NCI-H1436 (cell line): ENCODE results near the gene DNMT3A.

Experiments
- DNase-seq: peaks from one replicate; lab custom pipeline; 2025; lab: John Stamatoyannopoulos, UW

The DNMT3A gene

GRCh38 chr2:25343187-25343825 is 1.6 kb upstream of the DNMT3A start:
- DNase-seq, result no peak

GRCh38 chr2:25342372-25343186 is 854 bp upstream of the DNMT3A start:
- DNase-seq, result peak; percentile 62

- peak; percentile 37 for DNase-seq
Measured at GRCh38 chr2:25341011-25341727, 556 bp downstream of the DNMT3A start.

- DNase-seq, result peak; percentile 34
Measured at GRCh38 chr2:25340181-25340921, 1.4 kb downstream of the DNMT3A start.

GRCh38 chr2:25339791-25340180 is 1.9 kb downstream of the DNMT3A start:
- DNase-seq, result peak; percentile 49

GRCh38 chr2:25339211-25339674 is 2.5 kb downstream of the DNMT3A start:
- no peak for DNase-seq

- DNase-seq, result no peak
Measured at GRCh38 chr2:25338401-25338800, 3.3 kb downstream of the DNMT3A start.

- no peak for DNase-seq
Measured at GRCh38 chr2:25337891-25338290, 3.8 kb downstream of the DNMT3A start.

GRCh38 chr2:25337276-25337675 is 4.4 kb downstream of the DNMT3A start:
- no peak for DNase-seq

- DNase-seq, result no peak
Measured at GRCh38 chr2:25336383-25336841, 5.3 kb downstream of the DNMT3A start.

GRCh38 chr2:25335971-25336370 is 5.8 kb downstream of the DNMT3A start:
- DNase-seq, result no peak

GRCh38 chr2:25335204-25335603 is 6.5 kb downstream of the DNMT3A start:
- DNase-seq, result no peak

GRCh38 chr2:25334482-25334881 is 7.2 kb downstream of the DNMT3A start:
- no peak for DNase-seq

- peak; percentile 38 for DNase-seq
Measured at GRCh38 chr2:25333981-25334380, 7.7 kb downstream of the DNMT3A start.

- no peak for DNase-seq
Measured at GRCh38 chr2:25332571-25332970, 9.2 kb downstream of the DNMT3A start.

- no peak for DNase-seq
Measured at GRCh38 chr2:25331686-25332365, 9.9 kb downstream of the DNMT3A start.

- no peak for DNase-seq
Measured at GRCh38 chr2:25330937-25331336, 10.8 kb downstream of the DNMT3A start.

GRCh38 chr2:25330273-25330672 is 11.5 kb downstream of the DNMT3A start:
- no peak for DNase-seq

- no peak for DNase-seq
Measured at GRCh38 chr2:25328152-25329085, 13.3 kb downstream of the DNMT3A start.

- no peak for DNase-seq
Measured at GRCh38 chr2:25326326-25327013, 15.3 kb downstream of the DNMT3A start.
